ENCODE measurements around the gene QTRT2. TPM values are rescaled to one million over a fixed set of nuclear protein-coding genes. Genes with fewer than 3 reads are reported as not detected.

The QTRT2 gene
- total RNA-seq, 1 experiment from 2014 or later: 38.0 TPM

GRCh38 chr3:114086356-114086755, 29.8 kb downstream of the QTRT2 start:
- H3K27ac ChIP-seq (ENCODE audit: low read length): no peak overlapping the region
- POLR2A ChIA-PET (ENCODE audit: unreplicated experiment): no interaction called here
- ATAC-seq (no peak), DNase-seq (no peak)
- H3K9me2 ChIP-seq (replicated peaks; ENCODE audit: low read length): no peaks in the 10 kb centered on the region
- H3K4me2 ChIP-seq (ENCODE audit: low read length): no peak overlapping the region
- TF ChIP-seq EZH2 (IDR thresholded peaks at IDR 0.05; ENCODE audit: low read length, unreplicated experiment) (no peak), EZH2phosphoT487 (IDR thresholded peaks at IDR 0.05; ENCODE audit: borderline replicate concordance, low read length) (no peak), CTCF (conservative IDR thresholded peaks at IDR 0.05; ENCODE audit: low read depth, low read length) (no peak)
- no peak overlapping the region for H3K9ac ChIP-seq (ENCODE audit: low read length)
- CTCF ChIA-PET: no interaction called here
- no peaks in the 10 kb centered on the region for H3K79me2 ChIP-seq (ENCODE audit: low read length)
- H2AFZ ChIP-seq (ENCODE audit: low read length): no peak overlapping the region
- H3F3A ChIP-seq (ENCODE audit: low read length, unreplicated experiment): no peaks in the 10 kb centered on the region
- no peaks in the 10 kb centered on the region for H4K20me1 ChIP-seq (ENCODE audit: low read length)
- H3K36me3 ChIP-seq (ENCODE audit: low read depth, low read length): peaks cover 46% of the 10 kb centered on the region
- no peaks in the 10 kb centered on the region for H3K4me1 ChIP-seq (ENCODE audit: insufficient read depth, low read length)
- intact Hi-C loops (cut with micrococcal nuclease): no loop called here
- no TSS peak for BruUV-seq (replicated peaks)
- no peaks in the 10 kb centered on the region for H3K9me3 ChIP-seq (ENCODE audit: low read length)
- no peaks in the 10 kb centered on the region for H3K27me3 ChIP-seq (ENCODE audit: low read length)
- H3K4me3 ChIP-seq (ENCODE audit: low read length): no peak overlapping the region

GRCh38 chr3:114089675-114090074, 33.1 kb downstream of the QTRT2 start:
- CTCF ChIA-PET: no interaction called here
- intact Hi-C loops (cut with micrococcal nuclease): no loop called here

More at GRCh38 chr3:114089675-114090074, 33.1 kb downstream of the QTRT2 start:
- no TSS peak for BruUV-seq (replicated peaks)
- Histone ChIP-seq H3K4me3 (ENCODE audit: low read length) (no peak overlapping the region), H3K4me1 (ENCODE audit: insufficient read depth, low read length) (0 out of 2 replicates have a peak, but pooled peaks cover 10% of the 10 kb centered on the region), H4K20me1 (ENCODE audit: low read length) (no peaks in the 10 kb centered on the region), H3K9me2 (replicated peaks; ENCODE audit: low read length) (no peaks in the 10 kb centered on the region), H3K9me3 (ENCODE audit: low read length) (no peaks in the 10 kb centered on the region), H3K27ac (ENCODE audit: low read length) (no peak overlapping the region), H2AFZ (ENCODE audit: low read length) (no peak overlapping the region), H3K27me3 (ENCODE audit: low read length) (no peaks in the 10 kb centered on the region), H3K9ac (ENCODE audit: low read length) (no peak overlapping the region), H3K79me2 (ENCODE audit: low read length) (no peaks in the 10 kb centered on the region), H3K36me3 (ENCODE audit: low read depth, low read length) (peaks cover 25% of the 10 kb centered on the region), H3K4me2 (ENCODE audit: low read length) (no peak overlapping the region), H3F3A (ENCODE audit: low read length, unreplicated experiment) (no peaks in the 10 kb centered on the region)
- no peak for DNase-seq
- ATAC-seq: no peak
- POLR2A ChIA-PET (ENCODE audit: unreplicated experiment): no interaction called here
- TF ChIP-seq EZH2 (IDR thresholded peaks at IDR 0.05; ENCODE audit: low read length, unreplicated experiment): no peak
- no peak for TF ChIP-seq CTCF (conservative IDR thresholded peaks at IDR 0.05; ENCODE audit: low read depth, low read length)
- TF ChIP-seq EZH2phosphoT487 (IDR thresholded peaks at IDR 0.05; ENCODE audit: borderline replicate concordance, low read length): no peak
